Astrocyte of the spinal cord (primary cell): ENCODE measurements around the gene SLC6A3.
"Not testable (repeated sequence)": the region's sequence is repeated elsewhere in the genome, so short reads cannot be mapped to it uniquely, and the experiment has no call there.

Experiments
- DNase-seq: peaks from one replicate; pipeline ENCODE4 v3.0.0; 2011; ENCODE audit warnings: low read depth, low spot score
- H3K4me3 ChIP-seq: 2 replicates; pipeline ENCODE4 v1.5.1; 2011; ENCODE audit warnings: low read depth, mild to moderate bottlenecking, low read length, moderate library complexity
- CTCF ChIP-seq: IDR thresholded peaks from 2 replicates; pipeline ENCODE4 v1.5.1; 2012; ENCODE audit warnings: low read depth, mild to moderate bottlenecking, low read length, inconsistent platforms
- in situ Hi-C: cut with HindIII; loops from 2 replicates; pipeline ENCODE4 v1.10.0; 2017; ENCODE audit warnings: low sequenced_read_pairs

Gene SLC6A3

GRCh38 chr5:1460054-1460682 lies 14.9 kb upstream of the SLC6A3 start:
- H3K4me3 ChIP-seq = no peak overlapping the region
- DNase-seq = no peak
- no peak for TF ChIP-seq CTCF
- in situ Hi-C loops = no loop called here

GRCh38 chr5:1459435-1459834 lies 14.2 kb upstream of the SLC6A3 start:
- H3K4me3 ChIP-seq, DNase-seq, in situ Hi-C loops: not testable (repeated sequence)

GRCh38 chr5:1456110-1456881 lies 11.1 kb upstream of the SLC6A3 start:
- in situ Hi-C loops, H3K4me3 ChIP-seq, DNase-seq: not testable (repeated sequence)

- in situ Hi-C loops = no loop called here
- H3K4me3 ChIP-seq = no peak overlapping the region
- TF ChIP-seq CTCF = no peak
- DNase-seq = no peak
These were observed 8.4 kb upstream of the SLC6A3 start for GRCh38 chr5:1453613-1454012.

GRCh38 chr5:1449081-1449630 lies 3.9 kb upstream of the SLC6A3 start:
- TF ChIP-seq CTCF = no peak
- in situ Hi-C loops = no loop called here
- no peak for DNase-seq

DNA sequence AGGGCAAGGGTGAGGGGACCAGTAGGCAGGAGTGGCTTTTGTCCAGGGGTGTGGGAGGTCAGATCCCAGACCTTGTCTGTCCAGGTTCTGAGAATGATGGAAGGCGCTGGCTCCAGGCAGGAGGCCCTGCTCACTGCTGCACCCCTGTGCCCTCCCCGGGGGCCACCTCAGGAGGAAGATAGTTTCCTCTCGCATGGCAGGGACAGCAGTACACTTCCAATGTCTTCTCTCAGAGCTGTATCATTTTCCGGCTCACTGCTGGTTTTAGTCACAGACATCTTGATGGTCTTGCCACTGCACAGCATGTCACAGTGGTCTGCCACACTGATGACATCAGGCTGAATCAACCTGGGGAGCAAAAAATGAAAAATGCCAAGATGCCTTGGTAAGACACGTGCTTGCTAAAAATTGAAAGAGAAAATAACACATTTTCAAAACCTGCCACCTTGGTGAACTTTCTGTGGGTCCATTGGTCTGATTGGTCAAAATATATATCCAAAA lies 3.3 kb upstream of the SLC6A3 start:
- no peak overlapping the region for H3K4me3 ChIP-seq
- no peak for TF ChIP-seq CTCF
- in situ Hi-C loops = no loop called here
- no peak for DNase-seq

More at GRCh38 chr5:1449081-1449630, 3.9 kb upstream of the SLC6A3 start:
- no peak overlapping the region for H3K4me3 ChIP-seq

- H3K4me3 ChIP-seq = no peak overlapping the region
- in situ Hi-C loops = no loop called here
- no peak for DNase-seq
- no peak for TF ChIP-seq CTCF
These were observed 2.6 kb upstream of the SLC6A3 start for GRCh38 chr5:1447671-1448361.
